Effector CD8-positive, alpha-beta T cell (primary cell): Measurements from ENCODE around the gene PDCD4.

Experiments
- DNase-seq: peaks from one replicate; lab custom pipeline; 2025; lab: John Stamatoyannopoulos, UW

The PDCD4 gene

DNA sequence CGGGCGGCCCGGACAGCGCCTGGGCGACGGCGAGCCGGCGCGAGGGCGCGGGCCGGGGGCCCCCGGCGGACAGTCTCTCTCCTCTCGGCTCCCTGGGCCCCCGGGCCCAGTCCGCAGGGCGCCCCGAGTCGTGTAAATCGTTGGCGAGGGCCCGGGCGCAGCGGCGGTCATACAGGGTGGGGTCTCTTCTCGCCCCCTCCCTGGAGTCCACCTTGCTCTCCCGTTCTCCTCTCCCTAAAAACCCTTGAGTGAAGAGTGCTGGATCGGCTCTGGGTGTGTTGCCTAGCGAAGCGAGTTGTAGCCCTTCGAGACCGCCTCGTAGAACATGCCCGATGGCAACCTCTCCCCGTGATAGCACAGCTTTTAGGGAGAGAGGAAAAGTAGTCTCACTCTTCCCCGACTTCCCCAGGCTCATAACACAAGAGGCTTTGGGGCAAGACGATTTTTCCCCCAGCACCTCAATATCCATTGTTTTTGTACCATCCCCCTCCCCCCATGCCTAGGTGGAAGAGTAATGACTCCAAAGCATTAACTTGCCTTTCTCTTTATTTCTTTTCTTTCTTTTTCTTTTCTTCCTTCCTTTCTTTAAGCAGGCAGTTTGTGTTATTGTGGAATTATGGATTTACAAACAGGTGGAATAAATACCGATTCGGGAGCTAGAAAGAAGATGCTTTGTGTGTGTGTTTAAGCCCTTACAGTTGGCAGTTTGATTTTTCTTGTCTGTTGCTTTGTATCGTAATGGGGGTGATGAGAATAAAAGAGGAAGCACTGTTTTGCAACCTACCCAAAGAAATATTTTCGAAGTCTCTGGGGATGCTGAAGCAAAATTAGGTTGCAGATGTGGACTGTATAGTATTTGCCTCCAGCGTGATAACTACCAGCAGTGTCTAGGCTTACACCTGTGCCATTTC lies 48.5 kb downstream of the PDCD4 start:
- no peak for DNase-seq

GRCh38 chr10:110923856-110924493 lies 52.2 kb downstream of the PDCD4 start:
- no peak for DNase-seq

GRCh38 chr10:110927461-110927860 lies 55.7 kb downstream of the PDCD4 start:
- no peak for DNase-seq

GRCh38 chr10:110931769-110932381 lies 60.1 kb downstream of the PDCD4 start:
- no peak for DNase-seq

DNA sequence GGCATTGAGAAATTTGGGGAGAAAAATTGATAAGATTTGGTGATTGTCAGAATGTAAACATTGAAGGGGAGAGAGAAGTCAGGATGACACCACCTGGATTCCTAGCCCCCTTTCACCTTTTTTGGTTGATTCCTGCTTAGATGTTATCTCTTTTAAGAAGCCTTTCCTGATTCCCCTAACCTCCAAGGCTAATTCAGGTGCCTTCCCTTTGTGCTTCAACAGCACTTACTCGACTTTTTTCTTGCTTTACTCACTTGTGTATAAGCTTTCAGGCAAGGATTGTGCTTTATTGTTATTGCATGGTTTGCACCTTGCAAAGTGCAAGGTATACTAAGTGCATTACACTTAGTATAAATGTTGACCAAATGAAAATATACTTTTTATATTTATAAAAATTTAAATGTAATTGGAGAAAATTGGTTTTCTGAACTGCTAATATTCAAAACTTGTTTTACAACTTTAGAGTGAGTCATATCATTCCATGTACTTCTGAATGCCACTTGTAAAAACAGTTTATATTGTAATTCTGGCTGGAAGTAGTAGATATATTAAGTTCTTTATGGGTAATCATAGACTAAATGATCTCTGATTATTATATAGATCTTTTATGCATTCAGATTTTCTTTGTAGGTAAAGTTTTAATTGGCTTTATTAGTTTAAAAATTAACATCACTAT lies 60.9 kb downstream of the PDCD4 start:
- no peak for DNase-seq

DNA sequence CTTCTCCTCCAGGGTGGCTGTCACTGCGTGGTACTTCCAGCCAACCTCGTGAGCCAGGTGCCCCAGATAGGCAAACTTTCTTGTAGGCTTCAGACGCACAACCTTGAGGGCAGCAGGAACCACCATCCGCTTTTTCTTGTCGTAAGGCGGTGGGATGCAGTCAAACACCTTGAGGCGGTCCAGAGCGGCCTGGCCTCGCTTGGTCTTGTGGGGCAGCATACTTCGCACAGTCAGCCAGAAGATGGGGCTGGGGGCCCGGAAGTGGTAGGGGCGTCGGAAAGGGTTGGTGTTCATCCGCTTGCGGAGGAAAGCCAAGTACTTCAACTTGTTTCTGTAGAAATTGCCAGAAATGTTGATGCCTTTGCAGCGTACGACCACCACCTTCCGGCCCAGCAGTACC lies 65.0 kb downstream of the PDCD4 start:
- no peak for DNase-seq

DNA sequence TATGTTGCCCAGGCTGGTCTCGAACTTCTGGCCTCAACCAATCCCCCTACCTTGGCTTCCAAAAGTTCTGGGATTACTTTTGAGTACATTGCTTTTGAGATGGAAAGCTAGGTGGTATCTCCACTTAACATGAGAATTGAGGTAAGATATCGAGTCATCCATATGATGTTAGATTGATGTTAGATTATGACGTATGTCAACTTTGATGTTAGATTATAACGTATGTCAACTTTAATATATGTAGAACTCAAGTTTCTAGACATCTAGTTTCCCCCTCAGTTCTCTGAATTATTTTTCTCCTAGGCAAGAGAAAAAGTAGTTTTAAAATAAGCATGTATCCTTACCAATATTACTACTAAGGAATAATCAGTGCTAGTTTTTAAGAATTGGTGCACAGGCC lies 67.7 kb downstream of the PDCD4 start:
- DNase-seq = no peak

DNA sequence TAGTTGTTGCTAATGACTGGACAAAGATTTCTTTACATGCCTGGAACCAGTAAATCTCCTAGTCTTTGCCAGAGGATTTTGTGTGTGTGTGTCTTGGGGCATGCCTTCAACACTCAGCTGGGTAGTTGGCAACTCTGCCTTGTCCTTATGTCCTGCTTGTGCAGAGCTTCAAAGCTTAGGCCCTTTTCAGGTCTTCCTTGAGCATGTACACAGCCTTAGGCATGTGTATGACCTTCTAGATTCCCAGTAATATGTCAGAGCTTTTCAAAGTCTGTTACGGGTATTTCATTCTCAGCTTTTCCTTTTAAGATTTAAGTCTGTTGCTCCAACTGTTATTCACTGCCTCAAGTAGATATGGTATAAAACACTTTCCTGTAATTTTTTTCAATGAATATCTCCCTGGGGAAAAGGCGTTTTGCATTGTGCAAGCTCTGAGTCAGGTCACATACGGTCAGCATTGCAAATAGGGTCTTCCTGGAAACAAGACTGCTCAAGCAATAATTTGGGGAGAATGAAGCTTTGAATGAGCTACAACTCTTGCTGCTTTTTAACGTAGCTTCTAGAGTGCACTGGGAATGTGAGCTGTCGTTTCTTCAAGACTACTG lies 73.2 kb downstream of the PDCD4 start:
- DNase-seq = no peak

DNA sequence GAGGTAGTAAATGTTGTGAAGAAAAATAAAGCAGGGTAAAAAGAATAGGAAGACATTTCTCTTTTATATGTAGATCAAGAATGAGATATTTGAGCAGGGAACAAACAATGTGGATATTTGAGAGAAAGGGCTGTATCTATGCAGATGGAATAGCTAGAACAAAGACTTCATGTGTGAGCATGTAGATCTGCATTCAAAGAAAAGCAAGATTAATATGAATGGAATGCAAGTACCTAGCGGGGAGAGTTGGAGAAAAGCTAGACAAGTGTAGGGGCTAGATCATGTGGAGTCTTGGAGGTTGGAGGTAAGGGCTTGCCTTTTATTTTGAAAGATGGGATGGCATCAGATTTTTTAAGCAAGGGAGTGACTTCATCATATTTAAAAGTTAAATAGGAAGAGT lies 74.8 kb downstream of the PDCD4 start:
- no peak for DNase-seq

- no peak for DNase-seq
Observed at GRCh38 chr10:110947061-110947595, 75.4 kb downstream of the PDCD4 start.
